ENCODE results near the gene COA6. TPM values are rescaled to one million over a fixed set of nuclear protein-coding genes. Genes with fewer than 3 reads are reported as not detected.

The COA6 gene
- polyA plus RNA-seq, 1 experiment: 11.7 TPM

DNA sequence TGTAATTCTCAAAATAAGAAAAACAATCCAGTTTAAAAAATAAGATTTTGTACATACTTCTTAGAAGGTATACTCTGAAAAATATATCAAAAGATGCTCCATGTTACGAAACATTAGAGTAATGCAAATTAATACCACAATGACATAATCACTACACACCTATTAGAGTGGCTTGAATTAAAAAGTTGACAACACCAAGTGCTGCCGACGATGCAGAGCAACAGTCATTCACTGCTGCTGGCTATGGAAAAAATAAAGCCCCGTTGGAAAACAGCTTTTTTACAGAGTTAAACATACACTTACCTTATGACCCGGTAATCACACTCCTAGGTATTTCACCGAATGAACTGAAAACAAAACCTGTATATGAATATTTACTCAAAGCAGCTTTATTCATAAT, 14.8 kb downstream of the COA6 start:
- DNase-seq (ENCODE audit: low read depth): no peak
- no peaks in the 10 kb centered on the region for H3K27me3 ChIP-seq (ENCODE audit: control insufficient read depth, insufficient read depth, low read length)
- no peak overlapping the region for H3K4me3 ChIP-seq (ENCODE audit: low read depth, low read length)
- H3K36me3 ChIP-seq (ENCODE audit: control insufficient read depth, insufficient read depth, low read length): no peaks in the 10 kb centered on the region; the same call in 1 of the 2 replicates
- TF ChIP-seq, protein P1, sequence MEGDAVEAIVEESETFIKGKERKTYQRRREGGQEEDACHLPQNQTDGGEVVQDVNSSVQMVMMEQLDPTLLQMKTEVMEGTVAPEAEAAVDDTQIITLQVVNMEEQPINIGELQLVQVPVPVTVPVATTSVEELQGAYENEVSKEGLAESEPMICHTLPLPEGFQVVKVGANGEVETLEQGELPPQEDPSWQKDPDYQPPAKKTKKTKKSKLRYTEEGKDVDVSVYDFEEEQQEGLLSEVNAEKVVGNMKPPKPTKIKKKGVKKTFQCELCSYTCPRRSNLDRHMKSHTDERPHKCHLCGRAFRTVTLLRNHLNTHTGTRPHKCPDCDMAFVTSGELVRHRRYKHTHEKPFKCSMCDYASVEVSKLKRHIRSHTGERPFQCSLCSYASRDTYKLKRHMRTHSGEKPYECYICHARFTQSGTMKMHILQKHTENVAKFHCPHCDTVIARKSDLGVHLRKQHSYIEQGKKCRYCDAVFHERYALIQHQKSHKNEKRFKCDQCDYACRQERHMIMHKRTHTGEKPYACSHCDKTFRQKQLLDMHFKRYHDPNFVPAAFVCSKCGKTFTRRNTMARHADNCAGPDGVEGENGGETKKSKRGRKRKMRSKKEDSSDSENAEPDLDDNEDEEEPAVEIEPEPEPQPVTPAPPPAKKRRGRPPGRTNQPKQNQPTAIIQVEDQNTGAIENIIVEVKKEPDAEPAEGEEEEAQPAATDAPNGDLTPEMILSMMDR (IDR thresholded peaks at IDR 0.05; ENCODE audit: insufficient read depth, low read depth, low read length): no peak
- ChIA-PET CTCF (no interaction called here), POLR2A (no interaction called here)

DNA sequence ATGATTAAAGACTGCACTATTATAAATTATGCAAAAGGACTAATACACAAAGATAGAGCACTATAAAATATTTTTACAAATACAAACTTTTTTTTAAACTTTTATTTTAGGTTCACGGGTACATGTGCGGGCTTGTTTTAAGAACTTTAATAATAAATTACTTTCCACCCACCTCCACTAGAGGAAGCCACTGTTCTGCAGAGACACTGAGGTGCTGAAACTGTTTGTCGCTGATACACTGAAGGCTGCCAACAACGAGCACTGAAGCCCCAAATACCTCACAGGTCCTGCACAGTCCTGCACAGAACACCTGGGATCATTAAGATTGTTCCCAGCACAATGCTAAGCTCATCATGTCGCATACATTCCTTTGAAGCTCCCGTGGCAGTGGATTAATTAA, 19.9 kb downstream of the COA6 start:
- TF ChIP-seq, protein P1 (IDR thresholded peaks at IDR 0.05; ENCODE audit: insufficient read depth, low read depth, low read length): no peak
- POLR2A ChIA-PET: no interaction called here
- no peak for DNase-seq (ENCODE audit: low read depth)
- CTCF ChIA-PET: no interaction called here
- H3K36me3 ChIP-seq (ENCODE audit: control insufficient read depth, insufficient read depth, low read length): peaks cover 2% of the 10 kb centered on the region
- H3K27me3 ChIP-seq (ENCODE audit: control insufficient read depth, insufficient read depth, low read length): no peaks in the 10 kb centered on the region
- no peak overlapping the region for H3K4me3 ChIP-seq (ENCODE audit: low read depth, low read length)

DNA sequence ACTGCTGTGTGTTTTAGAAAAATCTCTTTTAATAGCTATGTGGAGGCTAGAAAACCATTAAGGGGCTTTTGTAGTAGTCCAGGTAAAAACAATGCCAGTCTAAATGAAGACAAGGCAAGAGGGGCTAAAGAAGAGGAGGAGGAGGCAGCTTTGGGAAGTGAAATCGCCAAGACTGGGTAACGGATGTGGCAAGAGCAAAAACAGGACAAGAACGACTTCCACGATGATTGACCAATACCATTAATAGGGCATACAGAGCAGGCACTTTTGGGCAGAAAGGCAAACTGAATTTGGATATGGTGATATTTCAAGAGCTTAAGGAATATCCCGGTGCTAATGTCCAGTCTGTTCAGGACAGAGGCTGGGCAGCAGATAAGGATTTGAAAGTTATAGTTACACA, 22.0 kb downstream of the COA6 start:
- Histone ChIP-seq H3K4me3 (ENCODE audit: low read depth, low read length) (no peak overlapping the region), H3K27me3 (ENCODE audit: control insufficient read depth, insufficient read depth, low read length) (no peaks in the 10 kb centered on the region), H3K36me3 (ENCODE audit: control insufficient read depth, insufficient read depth, low read length) (peaks cover 2% of the 10 kb centered on the region)
- CTCF ChIA-PET: interaction anchor here (1.0 kb wide), 1 partner anchor 9 kb away, joined by 3 read pairs; no protein-coding TSS in a partner anchor
- POLR2A ChIA-PET: no interaction called here
- DNase-seq (ENCODE audit: low read depth): no peak
- TF ChIP-seq, protein P1 (IDR thresholded peaks at IDR 0.05; ENCODE audit: insufficient read depth, low read depth, low read length): no peak

DNA sequence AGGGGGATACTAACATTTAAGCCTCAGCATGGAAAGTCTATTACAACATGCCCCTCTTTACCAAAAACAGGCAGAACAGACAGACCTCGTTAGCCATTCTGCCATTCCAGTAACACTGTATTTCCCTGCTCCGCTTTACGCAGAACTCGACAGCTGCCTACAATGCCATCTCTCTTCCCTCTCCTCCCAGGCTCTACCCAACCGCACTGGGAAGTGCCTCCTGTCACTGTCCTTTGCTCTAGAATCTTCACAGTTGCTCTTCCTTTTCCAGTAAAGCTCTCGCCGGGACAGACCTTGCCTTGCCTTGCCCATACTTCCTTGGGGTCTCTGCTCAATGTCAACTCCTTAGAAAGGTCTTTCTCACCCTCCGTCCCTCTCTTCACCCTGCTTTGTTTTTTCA, 22.8 kb downstream of the COA6 start:
- POLR2A ChIA-PET: no interaction called here
- TF ChIP-seq, protein P1 (IDR thresholded peaks at IDR 0.05; ENCODE audit: insufficient read depth, low read depth, low read length): no peak
- H3K4me3 ChIP-seq (ENCODE audit: low read depth, low read length): no peak overlapping the region
- DNase-seq (ENCODE audit: low read depth): no peak
- peaks cover 2% of the 10 kb centered on the region for H3K36me3 ChIP-seq (ENCODE audit: control insufficient read depth, insufficient read depth, low read length)
- CTCF ChIA-PET: no interaction called here
- H3K27me3 ChIP-seq (ENCODE audit: control insufficient read depth, insufficient read depth, low read length): no peaks in the 10 kb centered on the region

DNA sequence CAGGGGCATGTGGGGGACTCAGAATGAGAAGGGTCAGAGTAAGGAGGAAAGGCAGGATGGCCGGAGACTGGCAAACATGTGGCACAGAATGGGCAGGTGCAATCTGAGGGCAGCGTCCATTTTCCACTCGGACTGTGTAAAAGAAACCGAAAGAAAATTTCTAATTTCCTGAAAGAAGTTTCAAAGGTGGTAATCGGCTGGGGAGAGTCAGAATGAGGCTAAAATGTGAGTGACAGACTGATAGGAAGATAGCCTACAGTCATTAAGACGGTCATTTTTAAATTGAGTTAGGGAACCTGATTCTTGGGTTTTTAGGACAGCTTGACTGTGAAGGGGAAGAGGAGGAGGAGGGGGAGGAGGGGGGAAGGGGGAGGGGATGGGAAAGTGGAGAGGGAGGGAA, 23.6 kb downstream of the COA6 start:
- ChIA-PET POLR2A (interaction anchor here (0.6 kb wide), 1 partner anchor 20 kb away, joined by 6 read pairs; no protein-coding TSS in a partner anchor), CTCF (no interaction called here)
- DNase-seq (ENCODE audit: low read depth): no peak
- no peaks in the 10 kb centered on the region for H3K27me3 ChIP-seq (ENCODE audit: control insufficient read depth, insufficient read depth, low read length)
- H3K36me3 ChIP-seq (ENCODE audit: control insufficient read depth, insufficient read depth, low read length): peaks cover 2% of the 10 kb centered on the region
- no peak overlapping the region for H3K4me3 ChIP-seq (ENCODE audit: low read depth, low read length)
- TF ChIP-seq, protein P1 (IDR thresholded peaks at IDR 0.05; ENCODE audit: insufficient read depth, low read depth, low read length): no peak

Data from BJ (cell line).